Stimulated activated naive CD8-positive, alpha-beta T cell treated with anti-CD3 and anti-CD28 coated beads, Interleukin-15, amount 100 ng/mL, for 72 hours (primary cell): ENCODE results near the gene COL4A5.
"Not testable (repeated sequence)": the region's sequence is repeated elsewhere in the genome, so short reads cannot be mapped to it uniquely, and the experiment has no call there.

Experiments
- ATAC-seq: fragments of 150-1000 bp; cut with Tn5 transposase; 2 replicates; pipeline ENCODE4 v1.10.0; 2021; ENCODE audit warnings: mild to moderate bottlenecking, moderate library complexity
- DNase-seq, 2 donors: peaks; one replicate each; pipeline ENCODE4 v3.0.0; 2021 to 2022
- H3K27ac Mint-ChIP-seq, 2 donors: one replicate each; pipeline ENCODE4 v1.8.0; 2022; ENCODE audit warnings: mild to moderate bottlenecking in 2 of 2, mixed read lengths in 2 of 2, moderate library complexity in 2 of 2
- H3K27me3 Mint-ChIP-seq: one replicate; pipeline ENCODE4 v1.8.0; 2022; ENCODE audit warnings: mixed read lengths
- H3K4me1 Mint-ChIP-seq: one replicate; pipeline ENCODE4 v1.8.0; 2022; ENCODE audit warnings: mild to moderate bottlenecking, mixed read lengths
- H3K4me3 Mint-ChIP-seq, 2 donors: one replicate each; pipeline ENCODE4 v1.8.0; 2022; ENCODE audit warnings: mild to moderate bottlenecking in 2 of 2, mixed read lengths in 2 of 2, moderate library complexity in 1 of 2
- H3K9me3 Mint-ChIP-seq, 2 donors: one replicate each; pipeline ENCODE4 v1.8.0; 2022; ENCODE audit warnings: mixed read lengths in 2 of 2

COL4A5 gene

GRCh38 chrX:108437349-108438109 lies 2.1 kb upstream of the COL4A5 start:
- no peak overlapping the region for H3K4me3 Mint-ChIP-seq
- H3K4me1 Mint-ChIP-seq, result peaks cover 8% of the 10 kb centered on the region
- no peaks in the 10 kb centered on the region for H3K9me3 Mint-ChIP-seq
- no peak for ATAC-seq
- peak overlapping the region in 1 of 2 donors; percentile 33 for H3K27ac Mint-ChIP-seq
- DNase-seq, result no peak
- peaks cover 28% of the 10 kb centered on the region for H3K27me3 Mint-ChIP-seq

- ATAC-seq, result no peak
- H3K4me3 Mint-ChIP-seq, result no peak within 1 kb of the TSS
- H3K27ac Mint-ChIP-seq, result peak within 1 kb of the TSS in 1 of 2 donors; percentile 33
- no peaks in the 10 kb centered on the region for H3K9me3 Mint-ChIP-seq
- DNase-seq, result no peak
- peaks cover 8% of the 10 kb centered on the region for H3K4me1 Mint-ChIP-seq
- peaks cover 28% of the 10 kb centered on the region for H3K27me3 Mint-ChIP-seq
Measured at GRCh38 chrX:108438110-108438623, 1.5 kb upstream of the COL4A5 start, which contains the start of gene COL4A6. TSS of gene COL4A6 (minus strand) at chrX:108438422. CDS start at chrX:108438196, 226 bp downstream.

- H3K27ac Mint-ChIP-seq, result no peak overlapping the region
- peaks cover 28% of the 10 kb centered on the region for H3K27me3 Mint-ChIP-seq
- ATAC-seq (no peak), DNase-seq (no peak)
- H3K9me3 Mint-ChIP-seq, result no peaks in the 10 kb centered on the region
- peak overlapping the region; percentile 49 to 76 for H3K4me3 Mint-ChIP-seq
- peaks cover 8% of the 10 kb centered on the region for H3K4me1 Mint-ChIP-seq
Measured at GRCh38 chrX:108439961-108440696, 491 bp downstream of the COL4A5 start.

DNA sequence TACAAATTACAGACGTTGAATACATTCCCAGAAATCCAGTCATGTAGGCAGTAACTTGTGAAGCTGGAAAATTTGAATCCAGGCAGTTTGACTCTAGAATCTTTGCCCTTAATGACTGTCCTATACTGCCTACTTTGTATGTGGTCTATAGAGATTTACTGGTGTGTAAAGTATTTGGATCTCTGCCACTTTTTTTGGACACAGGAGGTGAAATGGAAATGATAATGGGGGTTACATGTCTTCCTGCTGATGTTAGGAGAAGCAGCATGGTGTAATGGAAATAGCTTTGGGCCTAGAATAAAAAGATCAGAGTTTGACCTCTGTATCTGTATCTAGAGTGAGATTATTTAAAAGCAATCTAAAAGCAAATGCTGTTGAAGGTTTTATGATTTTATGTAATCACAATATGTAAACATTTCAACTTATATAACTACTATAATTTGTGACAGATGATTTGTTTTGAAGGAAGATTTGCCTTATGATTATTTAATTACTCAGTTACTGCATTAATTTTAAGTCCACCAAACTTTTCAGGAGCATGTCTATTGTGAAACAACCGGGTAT lies 3.3 kb downstream of the COL4A5 start:
- no peak for ATAC-seq
- H3K4me1 Mint-ChIP-seq, result peaks cover 8% of the 10 kb centered on the region
- no peaks in the 10 kb centered on the region for H3K9me3 Mint-ChIP-seq
- H3K27me3 Mint-ChIP-seq, result peaks cover 22% of the 10 kb centered on the region
- H3K4me3 Mint-ChIP-seq, result no peak overlapping the region
- no peak for DNase-seq
- no peak overlapping the region for H3K27ac Mint-ChIP-seq

GRCh38 chrX:108447303-108447702 lies 7.7 kb downstream of the COL4A5 start:
- DNase-seq (no peak), ATAC-seq (no peak)
- Mint-ChIP-seq H3K27ac (no peak overlapping the region), H3K4me1 (no peaks in the 10 kb centered on the region), H3K9me3 (no peaks in the 10 kb centered on the region), H3K4me3 (no peak overlapping the region), H3K27me3 (no peaks in the 10 kb centered on the region)

GRCh38 chrX:108453841-108454240 lies 14.2 kb downstream of the COL4A5 start:
- H3K4me1 Mint-ChIP-seq, result no peaks in the 10 kb centered on the region
- ATAC-seq, result no peak
- H3K27me3 Mint-ChIP-seq, result no peaks in the 10 kb centered on the region
- no peak overlapping the region for H3K4me3 Mint-ChIP-seq
- no peaks in the 10 kb centered on the region for H3K9me3 Mint-ChIP-seq
- DNase-seq, result no peak
- H3K27ac Mint-ChIP-seq, result no peak overlapping the region

- DNase-seq (no peak), ATAC-seq (no peak)
- Mint-ChIP-seq H3K4me1 (no peaks in the 10 kb centered on the region), H3K9me3 (no peaks in the 10 kb centered on the region), H3K27me3 (no peaks in the 10 kb centered on the region), H3K27ac (peak overlapping the region in 1 of 2 donors; percentile 19), H3K4me3 (no peak overlapping the region)
Measured at GRCh38 chrX:108456971-108457477, 17.4 kb downstream of the COL4A5 start.

DNA sequence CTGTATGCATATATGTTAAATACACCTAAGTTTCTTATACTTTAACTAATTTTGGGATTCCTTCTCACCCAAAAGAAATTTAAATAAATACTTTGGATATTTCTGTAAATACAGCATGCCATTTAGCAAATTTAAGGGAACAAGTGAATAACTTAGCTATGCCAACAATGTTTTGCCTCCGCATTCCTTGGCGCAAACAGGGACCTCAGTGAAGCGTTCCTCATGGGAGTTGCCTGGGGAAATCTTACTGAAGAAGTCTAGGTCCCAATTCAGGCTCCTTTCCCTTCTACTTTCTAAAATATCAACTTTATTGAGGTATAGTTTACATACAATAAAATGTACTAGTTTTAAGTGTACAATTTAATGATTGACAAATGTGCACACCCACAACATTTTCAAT lies 25.0 kb downstream of the COL4A5 start:
- Mint-ChIP-seq H3K4me1 (no peaks in the 10 kb centered on the region), H3K4me3 (no peak overlapping the region), H3K9me3 (no peaks in the 10 kb centered on the region), H3K27ac (no peak overlapping the region), H3K27me3 (no peaks in the 10 kb centered on the region)
- no peak for ATAC-seq
- DNase-seq, result no peak

DNA sequence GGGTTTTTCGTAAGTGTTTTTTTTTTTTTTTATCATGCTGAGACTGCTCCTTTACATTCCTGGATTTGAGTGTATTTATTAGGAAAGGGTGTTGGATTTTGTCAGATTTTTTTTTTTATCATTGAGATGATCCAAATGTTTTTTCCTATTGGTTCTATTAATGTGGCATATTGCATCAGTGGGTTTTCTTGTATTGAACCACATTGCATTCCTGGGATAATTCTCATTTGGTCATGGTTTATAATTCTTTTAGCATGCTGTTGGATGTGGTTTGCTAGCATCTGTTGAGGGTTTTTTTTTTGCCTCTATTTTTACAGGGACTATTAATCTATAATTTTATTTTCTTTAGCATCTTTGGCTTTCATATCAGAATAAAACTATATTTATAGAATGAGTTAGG lies 28.8 kb downstream of the COL4A5 start:
- no peaks in the 10 kb centered on the region for H3K9me3 Mint-ChIP-seq
- no peak overlapping the region for H3K27ac Mint-ChIP-seq
- H3K27me3 Mint-ChIP-seq, result no peaks in the 10 kb centered on the region
- no peaks in the 10 kb centered on the region for H3K4me1 Mint-ChIP-seq
- no peak for ATAC-seq
- DNase-seq, result no peak
- no peak overlapping the region for H3K4me3 Mint-ChIP-seq

DNA sequence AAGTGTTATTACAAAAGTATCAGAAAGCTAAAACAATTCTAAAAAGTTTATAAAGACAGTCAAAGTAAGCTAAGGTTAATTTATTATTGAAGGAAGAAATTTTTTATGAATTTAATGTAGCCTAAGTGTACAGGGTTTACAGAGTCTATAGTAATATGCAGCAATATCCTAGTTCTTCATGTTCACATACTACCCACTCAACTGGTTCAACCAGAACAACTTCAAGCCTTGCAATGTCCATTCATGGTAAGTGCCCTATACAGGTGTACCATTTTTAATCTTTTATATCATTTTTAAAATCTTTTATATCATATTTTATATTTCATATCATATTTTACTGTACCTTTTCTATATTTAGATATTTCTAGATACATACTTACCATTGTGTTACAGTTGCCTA lies 34.3 kb downstream of the COL4A5 start:
- ATAC-seq, result no peak

DNA sequence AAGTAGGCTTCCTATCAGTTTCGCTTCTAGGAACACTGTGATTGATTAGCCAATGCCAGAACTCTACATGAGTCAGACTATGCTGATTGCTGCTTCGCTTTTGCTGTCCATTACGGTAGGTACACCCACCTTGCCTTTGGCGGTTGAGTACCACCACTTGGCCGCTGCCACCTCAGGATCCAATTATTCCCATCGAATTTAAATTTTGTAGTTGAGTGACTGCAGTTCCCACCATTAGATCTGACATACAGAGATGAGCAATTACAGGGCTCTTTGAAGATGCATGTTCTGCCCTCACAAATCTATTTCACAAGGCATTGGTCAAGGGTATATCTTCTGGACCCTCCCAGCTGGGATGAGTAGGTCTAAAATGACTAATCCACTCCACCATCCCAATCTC lies 41.9 kb downstream of the COL4A5 start:
- ATAC-seq, H3K27ac Mint-ChIP-seq, H3K4me3 Mint-ChIP-seq, DNase-seq, H3K27me3 Mint-ChIP-seq, H3K4me1 Mint-ChIP-seq, H3K9me3 Mint-ChIP-seq: not testable (repeated sequence)

More for the DNA sequence above, 34.3 kb downstream of the COL4A5 start:
- no peak overlapping the region for H3K27ac Mint-ChIP-seq
- no peaks in the 10 kb centered on the region for H3K4me1 Mint-ChIP-seq
- peaks cover 0 to 4% of the 10 kb centered on the region in 2 donors for H3K9me3 Mint-ChIP-seq
- no peak for DNase-seq
- no peak overlapping the region for H3K4me3 Mint-ChIP-seq
- no peaks in the 10 kb centered on the region for H3K27me3 Mint-ChIP-seq

DNA sequence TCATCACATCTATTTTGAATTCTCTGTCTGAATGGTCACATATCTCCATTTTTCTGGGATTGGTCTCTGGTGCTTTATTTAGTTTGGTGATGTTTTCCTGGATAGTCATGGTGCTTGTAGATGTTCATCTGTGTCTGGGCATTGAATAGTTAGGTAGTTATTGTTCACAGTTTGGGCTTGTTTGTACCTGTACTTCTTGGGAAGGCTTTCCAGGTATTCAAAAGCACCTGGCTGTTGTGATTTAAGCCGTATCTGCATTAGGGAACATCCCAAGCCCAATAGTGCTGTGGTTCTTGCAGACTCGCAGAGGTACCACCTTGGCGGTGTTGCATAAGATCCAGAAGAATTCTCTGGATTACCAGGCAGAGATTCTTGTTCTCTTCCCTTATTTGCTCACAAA lies 44.6 kb downstream of the COL4A5 start:
- Mint-ChIP-seq H3K4me1 (no peaks in the 10 kb centered on the region), H3K27me3 (no peaks in the 10 kb centered on the region), H3K4me3 (no peak overlapping the region), H3K9me3 (no peaks in the 10 kb centered on the region), H3K27ac (no peak overlapping the region)
- DNase-seq (no peak), ATAC-seq (no peak)

- Mint-ChIP-seq H3K27me3 (no peaks in the 10 kb centered on the region), H3K9me3 (no peaks in the 10 kb centered on the region), H3K27ac (no peak overlapping the region), H3K4me3 (no peak overlapping the region), H3K4me1 (no peaks in the 10 kb centered on the region)
- DNase-seq (no peak), ATAC-seq (no peak)
Measured at GRCh38 chrX:108485960-108486359, 46.3 kb downstream of the COL4A5 start.

DNA sequence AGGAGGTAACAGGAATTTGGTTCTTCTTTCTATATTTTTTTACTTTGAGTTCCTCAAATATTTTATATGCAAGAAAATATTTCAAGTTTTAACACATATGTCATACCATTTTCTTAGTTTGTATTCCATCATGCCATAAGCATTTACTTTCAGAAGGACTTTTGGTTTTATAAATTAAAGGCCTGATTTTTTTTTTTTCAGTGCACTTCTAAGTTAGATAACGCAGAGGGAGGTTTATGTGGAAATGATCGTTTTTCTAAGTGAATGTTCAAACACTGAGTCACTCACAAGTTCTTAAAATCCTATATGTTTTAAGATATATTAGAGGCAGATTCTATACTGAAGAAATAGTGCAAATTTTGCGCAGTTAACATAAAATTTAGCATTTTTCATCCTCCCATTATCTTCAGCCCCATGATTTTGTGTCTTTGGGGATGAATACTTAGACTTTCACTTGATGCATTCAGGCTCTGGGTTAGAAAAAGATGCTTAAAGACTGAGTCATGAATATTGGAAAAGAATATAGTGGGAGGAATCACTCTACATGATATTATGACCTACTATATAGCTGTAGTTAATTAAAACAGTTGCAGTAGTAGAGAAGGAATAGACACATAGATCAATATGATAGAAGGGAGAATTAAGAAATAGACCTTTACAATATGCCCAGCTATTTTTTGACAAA lies 54.9 kb downstream of the COL4A5 start:
- Mint-ChIP-seq H3K4me1 (no peaks in the 10 kb centered on the region), H3K9me3 (no peaks in the 10 kb centered on the region), H3K4me3 (no peak overlapping the region), H3K27ac (no peak overlapping the region), H3K27me3 (no peaks in the 10 kb centered on the region)
- DNase-seq (no peak), ATAC-seq (no peak)

GRCh38 chrX:108511721-108512120 lies 72.1 kb downstream of the COL4A5 start:
- ATAC-seq (no peak), DNase-seq (no peak)
- no peaks in the 10 kb centered on the region for H3K27me3 Mint-ChIP-seq
- no peaks in the 10 kb centered on the region for H3K9me3 Mint-ChIP-seq
- no peak overlapping the region for H3K4me3 Mint-ChIP-seq
- no peaks in the 10 kb centered on the region for H3K4me1 Mint-ChIP-seq
- H3K27ac Mint-ChIP-seq, result no peak overlapping the region
